ENCODE results near the gene PLXNB1.
"Not testable (repeated sequence)": the region's sequence is repeated elsewhere in the genome, so short reads cannot be mapped to it uniquely, and the experiment has no call there.

Gene PLXNB1

GRCh38 chr3:48429960-48430707 is at the start of gene PLXNB1:
PLXNB1 (minus strand) TSS chr3:48430086; CDS start chr3:48424611, 5,475 bp downstream.
- DNase-seq, result peak; percentile 23

GRCh38 chr3:48478626-48479555 is 49.0 kb upstream of the PLXNB1 start:
- no peak for DNase-seq

- no peak for DNase-seq
These were observed 48.2 kb upstream of the PLXNB1 start for GRCh38 chr3:48477959-48478520.

- DNase-seq, result no peak
These were observed 46.7 kb upstream of the PLXNB1 start for GRCh38 chr3:48476426-48477053.

GRCh38 chr3:48475188-48475587 is 45.3 kb upstream of the PLXNB1 start:
- DNase-seq, result no peak

GRCh38 chr3:48474619-48475018 is 44.7 kb upstream of the PLXNB1 start:
- no peak for DNase-seq

GRCh38 chr3:48474031-48474430 is 44.1 kb upstream of the PLXNB1 start:
- not testable (repeated sequence) for DNase-seq

- no peak for DNase-seq
These were observed 43.7 kb upstream of the PLXNB1 start for GRCh38 chr3:48473617-48473952.

GRCh38 chr3:48472923-48473616 is 43.2 kb upstream of the PLXNB1 start:
- DNase-seq, result peak; percentile 47

- no peak for DNase-seq
These were observed 42.7 kb upstream of the PLXNB1 start for GRCh38 chr3:48472673-48472922.

GRCh38 chr3:48470286-48470685 is 40.4 kb upstream of the PLXNB1 start:
- no peak for DNase-seq

- no peak for DNase-seq
These were observed 39.4 kb upstream of the PLXNB1 start for GRCh38 chr3:48469046-48469915.

GRCh38 chr3:48468329-48468731 is 38.4 kb upstream of the PLXNB1 start:
- no peak for DNase-seq

GRCh38 chr3:48467473-48468267 is 37.8 kb upstream of the PLXNB1 start:
- DNase-seq, result no peak

GRCh38 chr3:48467110-48467454 is 37.2 kb upstream of the PLXNB1 start:
- no peak for DNase-seq

- no peak for DNase-seq
These were observed 36.7 kb upstream of the PLXNB1 start for GRCh38 chr3:48466386-48467109.

GRCh38 chr3:48465531-48466378 is 35.9 kb upstream of the PLXNB1 start:
- peak; percentile 24 for DNase-seq

GRCh38 chr3:48465237-48465530 is 35.3 kb upstream of the PLXNB1 start:
- DNase-seq, result no peak

- DNase-seq, result no peak
These were observed 34.9 kb upstream of the PLXNB1 start for GRCh38 chr3:48464713-48465221.
